ENCODE measurements around the gene UBE2F.
"Not testable (repeated sequence)": the region's sequence is repeated elsewhere in the genome, so short reads cannot be mapped to it uniquely, and the experiment has no call there.

The UBE2F gene

DNA sequence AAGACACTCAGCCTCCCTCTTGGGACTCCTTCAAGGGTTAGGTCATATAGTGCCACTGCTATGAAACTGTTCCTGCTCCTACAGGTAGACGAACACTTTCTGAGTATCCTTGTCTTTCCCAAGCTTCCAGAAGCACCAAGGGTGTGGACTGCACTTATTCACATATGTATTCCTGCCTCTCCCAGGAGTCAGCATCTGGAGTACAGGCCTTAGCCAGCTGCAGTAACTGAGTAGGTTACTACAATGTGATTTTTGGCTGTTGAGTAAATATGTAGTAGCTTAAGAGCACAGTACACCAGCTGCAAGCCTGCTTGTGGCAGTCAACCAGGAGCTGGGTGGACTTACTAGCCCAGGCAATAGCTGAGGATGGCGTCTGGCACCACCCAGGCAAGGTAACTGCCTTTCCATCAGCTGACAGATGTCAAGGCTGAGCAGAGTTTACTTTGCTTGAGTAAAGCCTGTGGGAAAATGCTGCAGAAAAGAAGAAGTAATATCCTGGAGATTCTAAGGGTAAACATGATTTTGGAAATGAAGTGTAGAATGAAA lies 80.0 kb downstream of the UBE2F start:
- no peak for TF ChIP-seq POLR2A (IDR thresholded peaks at IDR 0.05; ENCODE audit: low read depth, low read length)
- FAIRE-seq (no peak), DNase-seq (ENCODE audit: insufficient read length, low spot score) (no peak)

DNA sequence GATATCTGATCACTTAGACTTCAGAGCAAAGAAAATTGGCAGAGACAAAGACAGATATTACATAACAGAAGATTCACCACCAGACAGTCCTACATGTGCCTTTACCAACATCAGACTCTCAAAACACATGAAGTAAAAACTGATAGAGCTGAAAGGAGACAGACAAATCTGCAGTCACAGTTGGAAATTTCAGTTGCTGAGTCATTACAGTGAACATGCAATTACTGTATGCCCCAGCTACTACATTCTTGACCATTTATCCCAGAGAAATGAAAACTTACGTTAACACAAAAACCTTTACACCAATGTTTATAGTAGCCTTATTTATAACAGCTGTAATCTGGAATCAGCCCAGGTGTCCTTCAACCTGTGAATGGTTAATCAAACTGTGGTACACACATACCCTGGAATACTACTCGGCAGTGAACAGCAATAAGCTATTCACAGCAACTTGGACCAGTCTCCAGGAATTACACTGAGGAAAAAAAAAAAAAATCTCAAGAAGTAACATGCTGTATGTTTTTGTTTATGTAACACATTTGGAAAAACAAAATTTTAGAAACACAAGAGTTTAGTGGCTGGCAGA lies 86.5 kb downstream of the UBE2F start:
- FAIRE-seq: peak; percentile 20
- TF ChIP-seq POLR2A (IDR thresholded peaks at IDR 0.05; ENCODE audit: low read depth, low read length): no peak
- no peak for DNase-seq (ENCODE audit: insufficient read length, low spot score)

DNA sequence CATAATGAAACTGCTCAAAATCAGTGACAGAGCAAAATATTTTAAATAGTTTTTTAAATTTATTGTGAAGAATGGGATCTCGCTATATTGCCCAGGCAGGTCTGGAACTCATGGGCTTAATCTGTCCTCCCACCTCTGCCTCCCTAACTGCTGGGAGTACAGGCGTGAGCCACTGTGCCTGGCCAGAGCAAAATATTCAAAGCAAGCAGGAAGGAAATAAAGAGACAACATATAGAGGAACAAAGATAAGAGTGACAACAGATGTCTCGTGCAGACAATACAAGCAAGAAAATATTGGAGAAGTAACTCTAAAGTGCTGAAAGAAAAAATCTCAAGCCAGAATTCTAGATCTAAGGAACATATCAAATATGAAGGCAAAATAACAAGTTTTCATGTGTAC lies 89.0 kb downstream of the UBE2F start:
- FAIRE-seq: no peak

DNA sequence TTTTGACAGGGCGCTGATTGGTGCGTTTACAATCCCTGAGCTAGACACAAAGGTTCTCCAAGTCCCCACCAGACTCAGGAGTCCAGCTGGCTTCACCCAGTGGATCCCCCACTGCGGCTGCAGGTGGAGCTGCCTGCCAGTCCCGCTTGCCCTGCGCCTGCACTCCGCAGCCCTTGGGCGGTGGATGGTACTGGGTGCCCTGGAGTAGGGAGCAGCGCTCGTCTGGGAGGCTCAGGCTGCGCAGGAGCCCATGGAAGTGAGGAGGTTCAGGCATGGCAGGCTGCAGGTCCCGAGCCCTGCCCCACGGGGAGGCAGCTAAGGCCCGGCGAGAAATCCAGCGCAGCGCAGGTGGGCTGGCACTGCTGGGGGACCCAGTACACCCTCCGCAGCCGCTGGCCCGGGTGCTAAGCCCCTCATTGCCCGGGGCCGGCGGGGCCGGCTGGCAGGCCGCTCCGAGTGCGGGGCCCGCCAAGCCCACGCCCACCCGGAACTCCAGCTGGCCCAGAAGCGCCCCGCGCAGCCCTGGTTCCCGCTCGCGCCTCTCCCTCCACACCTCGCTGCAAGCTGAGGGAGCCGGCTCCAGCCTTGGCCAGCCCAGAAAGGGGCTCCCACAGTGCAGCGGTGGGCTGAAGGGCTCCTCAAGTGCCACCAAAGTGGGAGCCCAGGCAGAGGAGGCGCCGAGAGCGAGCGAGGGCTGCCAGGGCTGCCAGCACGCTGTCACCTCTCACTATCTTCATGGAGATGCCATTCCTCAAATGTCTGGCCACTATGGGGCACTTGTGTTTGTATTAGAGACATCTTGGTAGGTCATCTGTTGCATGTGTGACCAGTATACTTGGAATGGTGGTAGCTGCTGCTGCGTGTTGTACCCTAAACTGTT lies 91.1 kb downstream of the UBE2F start:
- not testable (repeated sequence) for FAIRE-seq; DNase-seq (ENCODE audit: insufficient read length, low spot score)

More for the DNA sequence above, 89.0 kb downstream of the UBE2F start:
- TF ChIP-seq POLR2A (IDR thresholded peaks at IDR 0.05; ENCODE audit: low read depth, low read length): no peak
- no peak for DNase-seq (ENCODE audit: insufficient read length, low spot score)

DNA sequence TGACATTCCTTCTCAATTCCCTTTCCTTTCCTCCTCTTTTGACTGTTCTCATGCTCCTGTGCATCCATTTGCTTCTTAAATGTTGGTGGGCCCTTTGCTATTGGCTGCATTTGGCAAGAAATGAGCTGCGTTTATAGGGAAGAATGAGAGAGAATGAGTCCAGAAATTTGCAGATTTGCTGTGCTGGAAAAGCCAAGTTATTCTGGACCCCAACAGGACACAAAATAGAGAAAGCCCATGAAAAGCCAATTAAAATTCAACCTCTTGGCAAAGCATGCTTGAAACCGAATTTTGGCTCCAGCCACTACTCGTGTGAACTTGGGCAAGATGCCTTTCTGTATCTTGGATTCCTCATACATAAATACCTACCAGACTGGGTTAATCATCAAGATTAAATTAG lies 92.7 kb downstream of the UBE2F start:
- DNase-seq (ENCODE audit: insufficient read length, low spot score): no peak
- TF ChIP-seq POLR2A (IDR thresholded peaks at IDR 0.05; ENCODE audit: low read depth, low read length): no peak

DNA sequence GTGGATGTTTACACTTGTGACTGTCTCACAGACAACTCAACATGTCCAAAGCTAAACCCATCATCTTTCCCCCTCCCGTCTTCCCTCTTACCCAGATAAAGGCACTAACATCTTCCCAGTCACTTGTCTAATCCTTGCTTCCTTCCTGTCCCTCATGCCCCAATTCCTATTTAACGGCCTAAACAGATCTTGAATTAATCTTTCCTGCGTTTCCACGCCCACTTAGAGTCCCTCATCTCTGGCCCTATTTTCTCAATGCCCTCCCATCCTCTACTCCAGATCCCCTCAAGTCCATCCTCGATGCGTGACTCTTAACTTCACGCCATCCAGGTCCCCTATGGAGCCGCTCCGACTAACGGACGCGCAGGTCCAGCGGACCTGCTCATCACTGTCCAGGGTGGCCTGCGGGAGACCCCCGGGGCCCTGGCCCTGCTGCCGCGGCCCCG lies 93.3 kb downstream of the UBE2F start:
- no peak for FAIRE-seq
- no peak for TF ChIP-seq POLR2A (IDR thresholded peaks at IDR 0.05; ENCODE audit: low read depth, low read length)
- no peak for DNase-seq (ENCODE audit: insufficient read length, low spot score)

More for the DNA sequence above, 92.7 kb downstream of the UBE2F start:
- FAIRE-seq: no peak

DNA sequence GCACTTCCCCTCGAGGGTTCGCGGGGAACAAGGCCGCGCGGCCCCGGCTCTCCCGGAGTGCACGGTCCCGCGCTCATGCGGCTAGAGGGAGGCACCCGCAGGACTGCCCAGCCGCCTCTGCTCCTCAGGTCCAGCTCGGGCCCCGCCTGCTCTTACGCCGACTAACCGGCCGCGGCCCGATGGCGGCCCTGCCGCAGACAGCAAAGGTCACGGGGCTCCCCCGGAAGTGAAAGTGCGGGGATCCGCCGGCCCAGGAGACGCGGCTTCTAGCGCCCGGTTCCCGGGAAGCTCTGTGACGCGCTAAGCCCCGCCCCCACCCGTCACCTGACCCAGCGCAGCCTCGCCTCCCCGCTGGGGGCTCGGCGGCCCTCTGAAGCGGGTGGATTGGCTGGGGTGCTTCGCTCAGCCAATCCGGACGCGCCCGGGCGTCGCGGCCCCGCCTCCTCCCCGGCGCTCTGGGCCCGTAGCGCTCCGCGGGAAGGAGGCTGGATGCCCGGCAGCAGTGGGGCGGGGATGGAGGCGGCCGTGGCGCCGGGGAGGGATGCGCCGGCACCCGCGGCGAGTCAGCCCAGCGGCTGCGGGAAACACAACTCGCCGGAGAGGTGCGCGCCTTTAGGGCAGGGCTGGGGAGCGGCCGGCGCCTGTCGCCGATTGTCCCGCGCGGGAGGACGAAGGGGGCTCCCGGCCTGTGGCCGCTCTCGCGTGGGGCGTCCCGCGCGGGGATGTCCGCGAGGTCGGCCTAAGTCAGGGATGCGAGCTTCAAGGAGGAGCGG lies 93.9 kb downstream of the UBE2F start, which contains the start of gene SCLY:
Gene SCLY, plus strand, starts transcription at position 460 of the 773 bp plus-strand sequence. Its CDS starts 54 bp downstream, at position 514.
- TF ChIP-seq POLR2A (IDR thresholded peaks at IDR 0.05; ENCODE audit: low read depth, low read length): peak; percentile 82
- DNase-seq (ENCODE audit: insufficient read length, low spot score): peak; percentile 99
- FAIRE-seq: peak; percentile 52

DNA sequence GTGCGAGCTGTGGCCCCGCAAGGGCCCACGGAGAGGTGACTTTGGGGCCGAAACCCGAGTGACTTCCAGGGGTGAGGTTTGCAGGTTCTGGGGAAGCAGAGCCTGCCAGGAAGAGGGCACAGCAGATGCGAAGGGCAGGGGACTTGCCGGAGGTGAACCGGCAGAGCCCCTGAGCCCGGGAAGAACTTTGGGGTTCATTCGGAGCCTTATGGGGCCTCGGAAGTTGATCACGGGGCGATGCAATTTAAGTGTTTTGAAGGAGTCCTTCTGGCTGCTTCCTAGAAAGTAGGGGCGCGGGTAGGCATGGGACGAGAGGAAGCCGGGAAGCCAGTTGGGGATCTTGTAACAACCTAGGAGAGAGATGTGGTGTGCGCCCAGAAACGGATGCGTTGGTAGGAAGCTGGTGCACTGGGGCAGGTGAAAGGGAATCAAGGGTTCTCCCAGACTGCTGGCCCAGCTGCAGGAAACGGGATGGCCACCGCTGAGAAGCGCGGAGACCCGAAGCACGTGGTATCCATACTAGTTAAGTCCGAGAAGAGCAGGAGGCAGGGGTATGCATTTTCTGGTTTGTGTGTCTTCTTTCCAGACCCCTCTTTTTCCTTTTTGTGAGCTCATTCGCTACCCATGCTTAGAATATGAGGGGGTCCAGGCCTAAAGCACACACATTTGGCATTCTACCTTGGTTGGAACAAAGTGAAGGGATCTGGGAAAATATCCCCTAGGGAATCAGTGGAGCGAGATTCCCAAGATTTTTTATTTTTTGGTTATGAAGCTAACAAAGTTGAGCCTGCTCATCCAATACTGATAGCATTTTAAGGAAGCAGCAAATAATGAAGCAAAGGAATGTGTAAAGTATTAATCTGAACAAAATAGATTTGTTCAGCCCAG lies 94.7 kb downstream of the UBE2F start:
- TF ChIP-seq POLR2A (IDR thresholded peaks at IDR 0.05; ENCODE audit: low read depth, low read length): no peak
- DNase-seq (ENCODE audit: insufficient read length, low spot score) (peak; percentile 66), FAIRE-seq (no peak)

DNA sequence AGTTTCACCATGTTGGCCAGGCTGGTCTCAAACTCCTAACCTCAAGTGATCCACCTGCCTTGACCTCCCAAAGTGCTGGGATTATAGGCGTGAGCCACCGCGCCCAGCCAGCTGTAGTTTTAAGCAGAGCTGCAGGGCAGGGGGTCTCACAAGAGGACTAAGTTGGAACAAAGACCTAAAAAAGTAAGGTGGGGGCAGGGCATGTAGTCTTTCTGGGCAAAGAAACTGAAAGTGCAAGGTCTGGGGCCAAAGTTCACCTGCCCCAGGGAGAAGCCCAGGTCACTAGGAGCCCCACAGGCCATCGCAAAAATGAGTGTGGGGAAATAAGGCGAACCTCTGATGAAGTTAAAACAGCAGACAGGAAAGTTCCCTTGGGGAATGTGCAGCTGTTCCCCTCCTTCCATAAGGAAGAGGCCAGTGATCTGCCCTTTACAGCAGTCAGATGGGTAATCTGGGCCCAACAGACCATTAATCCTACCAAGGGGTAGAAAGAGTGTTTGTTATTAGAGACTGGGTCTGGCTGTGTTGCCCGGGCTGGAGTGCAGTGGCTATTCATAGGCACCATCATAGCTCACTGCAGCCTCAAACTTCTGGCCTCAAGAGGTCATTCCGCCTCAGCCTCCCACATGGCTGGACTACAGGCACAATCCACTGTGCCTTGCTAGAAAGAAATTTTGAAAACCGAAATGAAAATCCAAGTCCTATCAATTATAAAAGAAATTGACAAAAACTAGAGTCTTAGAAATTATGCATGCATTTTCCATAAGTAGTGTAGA lies 96.8 kb downstream of the UBE2F start:
- FAIRE-seq (no peak), DNase-seq (ENCODE audit: insufficient read length, low spot score) (no peak)
- no peak for TF ChIP-seq POLR2A (IDR thresholded peaks at IDR 0.05; ENCODE audit: low read depth, low read length)

DNA sequence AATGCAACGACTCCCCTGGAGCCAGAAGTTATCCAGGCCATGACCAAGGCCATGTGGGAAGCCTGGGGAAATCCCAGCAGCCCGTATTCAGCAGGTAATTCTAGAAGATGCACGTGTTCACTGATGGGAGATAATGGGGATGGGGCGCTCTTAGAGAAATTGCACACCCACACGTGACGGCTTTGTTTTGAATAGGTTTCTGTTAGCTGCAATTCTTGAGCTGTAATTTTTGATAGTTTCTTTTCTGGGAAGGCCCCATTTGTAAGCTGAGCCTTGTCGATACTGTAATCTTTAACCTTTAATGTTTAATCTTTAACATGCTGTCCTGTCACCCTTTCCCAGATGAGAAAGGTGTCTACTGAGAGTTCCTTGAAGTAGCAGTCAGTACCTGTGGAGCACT lies 97.6 kb downstream of the UBE2F start:
- no peak for DNase-seq (ENCODE audit: insufficient read length, low spot score)
- FAIRE-seq: no peak
- TF ChIP-seq POLR2A (IDR thresholded peaks at IDR 0.05; ENCODE audit: low read depth, low read length): no peak

DNA sequence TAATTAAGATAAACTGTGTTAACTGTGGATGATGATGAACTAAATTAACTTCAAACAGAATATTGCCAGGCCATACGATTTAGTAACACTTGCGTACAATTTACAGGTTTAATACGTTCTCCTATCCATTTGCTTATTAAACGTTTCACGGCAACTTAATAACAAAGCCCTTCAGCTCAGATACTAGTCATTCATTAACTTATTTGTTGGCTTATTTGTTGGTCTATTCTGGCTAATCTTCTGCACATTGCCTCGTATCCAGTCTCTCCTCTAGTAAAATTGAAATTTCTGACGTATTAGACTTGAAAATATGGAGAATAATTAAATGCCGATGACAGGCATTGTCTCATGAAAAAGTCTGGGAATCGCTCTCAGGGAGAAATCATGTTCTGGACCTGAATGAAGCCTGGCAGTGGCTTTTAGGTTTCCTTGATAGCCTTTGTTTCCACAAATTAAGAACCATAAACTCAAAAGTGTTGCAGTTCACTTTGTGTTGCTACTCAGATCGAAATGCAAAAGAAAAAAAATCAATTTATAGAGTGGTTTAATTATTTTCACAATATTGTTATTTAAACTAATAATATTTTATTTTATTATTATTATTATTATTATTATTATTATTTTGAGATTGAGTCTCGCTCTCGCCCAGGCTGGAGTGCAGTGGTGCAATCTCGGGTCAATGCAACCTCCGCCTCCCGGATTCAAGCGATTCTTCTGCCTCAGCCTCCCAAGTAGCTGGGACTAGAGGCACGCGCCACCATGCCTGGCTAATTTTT lies 98.4 kb downstream of the UBE2F start:
- FAIRE-seq (no peak), DNase-seq (ENCODE audit: insufficient read length, low spot score) (no peak)

DNA sequence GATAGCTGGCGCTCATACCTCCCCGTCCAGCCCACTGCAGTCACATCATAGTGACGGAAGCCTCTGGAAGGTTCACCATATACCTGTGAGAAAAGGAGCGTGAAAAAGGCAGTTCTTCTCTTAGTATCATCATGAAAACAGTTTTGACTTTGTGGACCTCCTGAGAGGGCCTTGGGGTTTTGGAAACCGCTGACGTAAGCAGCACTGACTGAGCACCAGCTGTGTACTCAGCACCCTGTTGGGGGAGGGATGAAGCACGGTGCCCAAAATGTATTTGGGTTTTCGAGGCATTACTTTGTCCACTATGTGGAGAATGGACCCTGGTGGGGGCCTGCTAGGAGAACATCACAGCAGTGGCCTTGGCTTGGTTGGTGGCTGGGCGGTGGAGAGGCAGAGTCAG lies 99.4 kb downstream of the UBE2F start:
- TF ChIP-seq POLR2A (IDR thresholded peaks at IDR 0.05; ENCODE audit: low read depth, low read length): no peak
- FAIRE-seq: no peak
- no peak for DNase-seq (ENCODE audit: insufficient read length, low spot score)

More for the DNA sequence above, 98.4 kb downstream of the UBE2F start:
- TF ChIP-seq POLR2A (IDR thresholded peaks at IDR 0.05; ENCODE audit: low read depth, low read length): no peak

DNA sequence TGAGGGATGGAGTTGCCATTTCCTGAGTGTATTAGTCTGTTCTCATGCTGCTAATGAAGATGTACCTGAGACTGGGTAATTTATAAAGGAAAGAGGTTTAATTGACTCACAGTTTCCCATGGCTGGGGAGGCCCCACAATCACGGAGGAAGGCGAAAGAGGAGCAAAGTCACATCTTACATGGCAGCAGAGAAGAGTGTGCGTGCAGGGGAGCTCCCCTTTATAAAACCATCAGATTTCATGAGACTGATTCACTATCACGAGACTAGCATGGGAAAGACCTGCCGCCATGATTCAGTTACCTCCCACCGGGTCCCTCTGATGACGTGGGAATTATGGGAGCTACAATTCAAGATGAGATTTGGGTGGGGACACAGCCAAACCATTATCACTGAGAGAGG lies 99.9 kb downstream of the UBE2F start:
- DNase-seq (ENCODE audit: insufficient read length, low spot score); FAIRE-seq: not testable (repeated sequence)

All from H54 (cell line).